ENCODE measurements around the gene MYH1. TPM values are rescaled to one million over a fixed set of nuclear protein-coding genes. Genes with fewer than 3 reads are reported as not detected.

The MYH1 gene
- not detected in 2 replicates for total RNA-seq (2014; rRNA removed; shearing (Covaris generic))
- not detected in 2 replicates for total RNA-seq (2022)
- not detected for Bru-seq, nascent RNA
- not detected for BruChase-seq, experiment 1, labeled RNA remaining after a 6-hour chase
- not detected for BruChase-seq, experiment 2, labeled RNA remaining after a 2-hour chase
- long read RNA-seq, result 0 reads

DNA sequence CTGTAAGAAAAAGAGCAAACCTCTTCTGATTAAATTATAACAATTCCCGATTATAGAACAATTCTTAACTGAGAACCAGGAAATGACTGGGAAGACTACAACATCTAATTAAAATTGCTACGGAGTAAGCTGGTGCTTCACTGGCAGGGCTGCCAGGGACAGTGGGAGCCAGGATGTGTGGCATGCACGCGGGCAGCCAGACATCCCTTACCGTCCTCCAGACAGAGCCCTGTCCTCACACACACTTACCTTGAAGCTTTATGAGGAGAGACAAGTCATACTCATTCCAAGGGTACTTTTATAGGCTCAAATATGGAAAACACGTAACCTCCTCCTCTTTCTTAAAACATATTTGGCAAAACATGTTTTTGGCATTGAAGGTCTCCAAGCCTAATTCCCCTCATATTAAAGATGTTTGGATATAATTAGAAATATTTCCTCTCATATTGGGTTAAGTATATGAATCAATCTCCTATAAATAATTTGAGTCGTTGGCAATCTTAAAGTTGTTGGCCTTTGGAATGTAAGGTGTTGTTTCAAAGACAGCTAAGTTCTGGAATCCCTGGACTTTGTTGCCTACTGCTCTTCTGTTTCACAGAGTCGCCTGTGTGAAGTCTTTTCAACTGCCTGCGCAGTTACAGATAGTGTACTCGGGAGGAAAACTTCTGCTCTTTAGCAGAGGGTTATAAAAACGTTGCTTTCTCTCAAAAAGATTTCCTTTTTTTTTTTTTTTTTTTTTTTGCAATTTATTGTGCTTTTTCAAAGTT, at the start of gene MYH1:
MYH1 (minus strand) TSS at position 272 of the 767 bp plus-strand sequence. CDS start 1,900 bp downstream, outside the sequence.
- CTCF ChIA-PET (ENCODE audit: unreplicated experiment), result no interaction called here
- TF ChIP-seq, protein P1, sequence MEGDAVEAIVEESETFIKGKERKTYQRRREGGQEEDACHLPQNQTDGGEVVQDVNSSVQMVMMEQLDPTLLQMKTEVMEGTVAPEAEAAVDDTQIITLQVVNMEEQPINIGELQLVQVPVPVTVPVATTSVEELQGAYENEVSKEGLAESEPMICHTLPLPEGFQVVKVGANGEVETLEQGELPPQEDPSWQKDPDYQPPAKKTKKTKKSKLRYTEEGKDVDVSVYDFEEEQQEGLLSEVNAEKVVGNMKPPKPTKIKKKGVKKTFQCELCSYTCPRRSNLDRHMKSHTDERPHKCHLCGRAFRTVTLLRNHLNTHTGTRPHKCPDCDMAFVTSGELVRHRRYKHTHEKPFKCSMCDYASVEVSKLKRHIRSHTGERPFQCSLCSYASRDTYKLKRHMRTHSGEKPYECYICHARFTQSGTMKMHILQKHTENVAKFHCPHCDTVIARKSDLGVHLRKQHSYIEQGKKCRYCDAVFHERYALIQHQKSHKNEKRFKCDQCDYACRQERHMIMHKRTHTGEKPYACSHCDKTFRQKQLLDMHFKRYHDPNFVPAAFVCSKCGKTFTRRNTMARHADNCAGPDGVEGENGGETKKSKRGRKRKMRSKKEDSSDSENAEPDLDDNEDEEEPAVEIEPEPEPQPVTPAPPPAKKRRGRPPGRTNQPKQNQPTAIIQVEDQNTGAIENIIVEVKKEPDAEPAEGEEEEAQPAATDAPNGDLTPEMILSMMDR (conservative IDR thresholded peaks at IDR 0.05; ENCODE audit: low read length), result no peak
- no peak for TF ChIP-seq EZH2phosphoT487 (IDR thresholded peaks at IDR 0.05; ENCODE audit: borderline replicate concordance, low read depth, low read length)
- no peaks in the 10 kb centered on the region for H4K20me1 ChIP-seq (ENCODE audit: insufficient read depth, low read length)
- POLR2A ChIA-PET, result interaction anchor here (0.7 kb wide), 1 partner anchor 66 kb away, joined by 4 read pairs; no protein-coding TSS in a partner anchor
- intact Hi-C loops (cut with micrococcal nuclease; ENCODE audit: unreplicated experiment), result no loop called here
- DNase-seq (ENCODE audit: low spot score), result no peak
- H3K79me2 ChIP-seq (ENCODE audit: insufficient read depth, low read depth, low read length), result no peaks in the 10 kb centered on the region
- BruUV-seq (replicated peaks), result no TSS peak
- no peaks in the 10 kb centered on the region for H3K9me3 ChIP-seq (ENCODE audit: low read length)
- no peaks in the 10 kb centered on the region for H3K9me2 ChIP-seq (ENCODE audit: insufficient read depth, low read length)
- H3K4me2 ChIP-seq (ENCODE audit: low read length), result no peak within 1 kb of the TSS
- H3K4me3 ChIP-seq (ENCODE audit: low read depth, low read length, poor library complexity, severe bottlenecking), result no peak within 1 kb of the TSS
- H3K4me1 ChIP-seq (ENCODE audit: insufficient read depth, low read length, poor library complexity, severe bottlenecking), result no peaks in the 10 kb centered on the region
- no peaks in the 10 kb centered on the region for H3K36me3 ChIP-seq (ENCODE audit: insufficient read depth, low read length)
- no peak within 1 kb of the TSS for H3K27ac ChIP-seq (ENCODE audit: low read depth, low read length, poor library complexity, severe bottlenecking)
- no peak within 1 kb of the TSS for H2AFZ ChIP-seq (ENCODE audit: low read length)

DNA sequence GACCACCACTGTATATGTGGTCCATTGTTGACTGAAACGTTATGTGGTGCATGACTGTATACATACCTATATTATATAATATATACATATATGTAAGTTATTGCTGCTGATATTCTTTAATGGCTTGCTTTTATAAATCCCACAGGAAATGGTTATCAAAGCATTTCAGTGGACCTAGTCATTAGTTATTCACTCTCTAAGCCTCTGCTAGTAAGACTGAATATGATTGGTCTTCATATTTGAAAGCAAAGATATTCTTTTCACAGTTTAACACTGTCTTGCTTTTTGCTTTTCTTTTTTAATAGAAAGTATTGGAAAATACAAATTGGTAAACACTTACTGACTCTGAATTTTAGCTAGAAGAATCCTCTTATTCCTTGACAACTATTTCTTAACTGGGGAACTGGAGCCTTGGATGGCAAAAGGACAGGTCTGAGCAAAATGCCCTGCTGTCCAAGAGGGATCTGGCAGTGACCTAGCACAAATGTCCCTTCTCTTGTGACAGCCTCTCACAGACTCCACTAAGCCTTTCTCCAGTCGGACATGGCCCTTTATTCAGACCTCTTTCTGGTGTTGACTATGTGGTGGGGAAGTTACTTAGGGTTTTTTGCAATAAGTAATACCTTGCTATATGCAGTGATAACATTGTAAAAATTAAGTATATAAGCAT, 45.8 kb upstream of the MYH1 start:
- no peaks in the 10 kb centered on the region for H3K9me2 ChIP-seq (ENCODE audit: insufficient read depth, low read length)
- no TSS peak for BruUV-seq (replicated peaks)
- no peaks in the 10 kb centered on the region for H3K4me1 ChIP-seq (ENCODE audit: insufficient read depth, low read length, poor library complexity, severe bottlenecking)
- no peaks in the 10 kb centered on the region for H3K9me3 ChIP-seq (ENCODE audit: low read length)
- H3K27ac ChIP-seq (ENCODE audit: low read depth, low read length, poor library complexity, severe bottlenecking), result no peak overlapping the region
- H3K36me3 ChIP-seq (ENCODE audit: insufficient read depth, low read length), result no peaks in the 10 kb centered on the region
- H2AFZ ChIP-seq (ENCODE audit: low read length), result no peak overlapping the region
- POLR2A ChIA-PET, result interaction anchor here (0.7 kb wide), 1 partner anchor 800 kb away, joined by 3 read pairs; no protein-coding TSS in a partner anchor
- no peak overlapping the region for H3K4me2 ChIP-seq (ENCODE audit: low read length)
- TF ChIP-seq, protein P1 (conservative IDR thresholded peaks at IDR 0.05; ENCODE audit: low read length), result no peak
- no peak for TF ChIP-seq EZH2phosphoT487 (IDR thresholded peaks at IDR 0.05; ENCODE audit: borderline replicate concordance, low read depth, low read length)
- H3K4me3 ChIP-seq (ENCODE audit: low read depth, low read length, poor library complexity, severe bottlenecking), result no peak overlapping the region
- no peaks in the 10 kb centered on the region for H4K20me1 ChIP-seq (ENCODE audit: insufficient read depth, low read length)
- intact Hi-C loops (cut with micrococcal nuclease; ENCODE audit: unreplicated experiment), result no loop called here
- no peak for DNase-seq (ENCODE audit: low spot score)
- no peaks in the 10 kb centered on the region for H3K79me2 ChIP-seq (ENCODE audit: insufficient read depth, low read depth, low read length)
- CTCF ChIA-PET (ENCODE audit: unreplicated experiment), result no interaction called here
